Tongue (tissue), 2 donors: ENCODE measurements around the gene RBM4B. TPM values are rescaled to one million over a fixed set of nuclear protein-coding genes. Genes with fewer than 3 reads are reported as not detected.

ENCODE experiments used
- small RNA-seq: library from RNA; depleted of rRNA; stranded (forward); fragments of <200 nt; gene quantifications from one replicate; pipeline ENCODE3, GENCODE V24; 2014; ENCODE audit warnings: low replicate concordance
- total RNA-seq: library from RNA; depleted of rRNA; stranded (reverse); fragments of >200 nt; gene quantifications from one replicate; pipeline ENCODE4 v1.2.3, GENCODE V29; 2014

RBM4B gene
- total RNA-seq, 1 donor from 2014 or later, result 25.4 TPM

Small RNAs within 50 kb of the gene (small RNA-seq; reads per million reads assigned to genes)
- gene RN7SL12P, result not detected
- gene RNU4-39P, result not detected

Other genes starting within 250 kb of the RBM4B start
- gene MRPL11, start 239.0 kb downstream of the RBM4B start, total RNA-seq, result 55.9 TPM
- gene PELI3, start 211.0 kb downstream of the RBM4B start, total RNA-seq, result 5.9 TPM
- gene DPP3, start 197.5 kb downstream of the RBM4B start, total RNA-seq, result 21.2 TPM
- gene BBS1, start 167.3 kb downstream of the RBM4B start, total RNA-seq, result 29.6 TPM
- gene ZDHHC24, start 131.8 kb downstream of the RBM4B start, total RNA-seq, result 5.3 TPM
- gene ACTN3, start 131.0 kb downstream of the RBM4B start, total RNA-seq, result 91.4 TPM
- gene CTSF, start 109.3 kb downstream of the RBM4B start, total RNA-seq, result 35.7 TPM
- 0.10 TPM for gene CCDC87, start 84.8 kb downstream of the RBM4B start, total RNA-seq
- gene CCS, start 84.7 kb downstream of the RBM4B start, total RNA-seq, result 33.4 TPM
- gene RBM14, start 61.3 kb downstream of the RBM4B start, total RNA-seq, result 31.6 TPM
- 137 TPM for gene RBM4, start 39.2 kb downstream of the RBM4B start, total RNA-seq
- 20.9 TPM for gene SPTBN2, start 51.3 kb upstream of the RBM4B start, total RNA-seq
- 14.7 TPM for gene RCE1, start 165.6 kb upstream of the RBM4B start, total RNA-seq
- gene LRFN4, start 179.2 kb upstream of the RBM4B start, total RNA-seq, result 21.7 TPM